Suprapubic skin (tissue), 4 donors: ENCODE data around the gene SLC24A1.

Experiments used
- EP300 ChIP-seq: sonication (generic); formaldehyde crosslinking; IDR thresholded peaks from one replicate; pipeline ENCODE4 v1.6.1; 2017; ENCODE audit warnings: antibody characterized with exemption
- POLR2A ChIP-seq, 2 donors: fragments of 450-650 bp; IDR thresholded peaks; one replicate each; pipeline ENCODE4 v1.6.1; 2017; ENCODE audit warnings: antibody characterized with exemption in 2 of 2, mild to moderate bottlenecking in 2 of 2, moderate library complexity in 2 of 2
- POLR2AphosphoS5 ChIP-seq, 3 donors: sonication (generic); formaldehyde crosslinking; IDR thresholded peaks; one replicate each; pipeline ENCODE4 v1.6.1; 2017; ENCODE audit warnings: antibody characterized with exemption in 3 of 3
- TF ChIP-seq, protein P1 (sequence below), 2 donors: fragments of 200-600 bp in 1 of 2; fragments of 450-650 bp in 1 of 2; sonication (generic) in 1 of 2; IDR thresholded peaks; one replicate each; pipeline ENCODE4 v1.5.1; 2016 to 2019; ENCODE audit warnings: antibody characterized with exemption in 2 of 2, mild to moderate bottlenecking in 1 of 2, moderate library complexity in 1 of 2

DNA sequence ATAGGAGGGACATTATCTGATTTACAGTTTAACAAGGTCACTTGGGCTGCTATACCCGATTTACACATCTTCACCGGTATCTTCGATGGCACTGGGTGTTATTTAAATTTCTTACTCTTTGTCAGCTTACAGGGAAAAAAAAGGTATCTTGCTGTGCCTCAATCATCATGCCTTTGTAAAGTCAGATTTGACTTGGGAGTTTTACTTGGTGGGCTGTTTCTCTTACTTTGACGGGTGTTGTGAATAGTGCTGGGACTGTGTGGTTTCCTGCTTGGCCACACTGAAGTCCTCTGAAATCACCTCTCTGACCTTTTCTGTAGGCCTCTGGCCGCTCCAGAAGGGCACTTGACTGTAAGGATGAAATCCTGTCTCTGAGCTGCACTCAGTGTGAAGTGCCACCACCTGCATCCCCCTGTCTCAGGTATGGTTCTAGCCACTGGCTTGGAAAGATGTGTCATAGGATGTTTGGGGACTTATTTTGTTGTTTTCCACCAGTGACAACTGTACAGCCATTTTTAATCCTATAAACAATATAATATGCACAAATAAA is 3.1 kb upstream of the SLC24A1 start:
- TF ChIP-seq POLR2A (IDR thresholded peaks at IDR 0.05) = no peak
- TF ChIP-seq, protein P1, sequence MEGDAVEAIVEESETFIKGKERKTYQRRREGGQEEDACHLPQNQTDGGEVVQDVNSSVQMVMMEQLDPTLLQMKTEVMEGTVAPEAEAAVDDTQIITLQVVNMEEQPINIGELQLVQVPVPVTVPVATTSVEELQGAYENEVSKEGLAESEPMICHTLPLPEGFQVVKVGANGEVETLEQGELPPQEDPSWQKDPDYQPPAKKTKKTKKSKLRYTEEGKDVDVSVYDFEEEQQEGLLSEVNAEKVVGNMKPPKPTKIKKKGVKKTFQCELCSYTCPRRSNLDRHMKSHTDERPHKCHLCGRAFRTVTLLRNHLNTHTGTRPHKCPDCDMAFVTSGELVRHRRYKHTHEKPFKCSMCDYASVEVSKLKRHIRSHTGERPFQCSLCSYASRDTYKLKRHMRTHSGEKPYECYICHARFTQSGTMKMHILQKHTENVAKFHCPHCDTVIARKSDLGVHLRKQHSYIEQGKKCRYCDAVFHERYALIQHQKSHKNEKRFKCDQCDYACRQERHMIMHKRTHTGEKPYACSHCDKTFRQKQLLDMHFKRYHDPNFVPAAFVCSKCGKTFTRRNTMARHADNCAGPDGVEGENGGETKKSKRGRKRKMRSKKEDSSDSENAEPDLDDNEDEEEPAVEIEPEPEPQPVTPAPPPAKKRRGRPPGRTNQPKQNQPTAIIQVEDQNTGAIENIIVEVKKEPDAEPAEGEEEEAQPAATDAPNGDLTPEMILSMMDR (IDR thresholded peaks at IDR 0.05) = no peak
- no peak for TF ChIP-seq EP300
- TF ChIP-seq POLR2AphosphoS5 (IDR thresholded peaks at IDR 0.05) = no peak
